HuH-7 (cell line): Measurements from ENCODE around the gene KCNH2.

Source experiments
- DNase-seq: peaks from one replicate; pipeline ENCODE4 v3.0.0; 2011; ENCODE audit warnings: low spot score

Gene KCNH2

DNA sequence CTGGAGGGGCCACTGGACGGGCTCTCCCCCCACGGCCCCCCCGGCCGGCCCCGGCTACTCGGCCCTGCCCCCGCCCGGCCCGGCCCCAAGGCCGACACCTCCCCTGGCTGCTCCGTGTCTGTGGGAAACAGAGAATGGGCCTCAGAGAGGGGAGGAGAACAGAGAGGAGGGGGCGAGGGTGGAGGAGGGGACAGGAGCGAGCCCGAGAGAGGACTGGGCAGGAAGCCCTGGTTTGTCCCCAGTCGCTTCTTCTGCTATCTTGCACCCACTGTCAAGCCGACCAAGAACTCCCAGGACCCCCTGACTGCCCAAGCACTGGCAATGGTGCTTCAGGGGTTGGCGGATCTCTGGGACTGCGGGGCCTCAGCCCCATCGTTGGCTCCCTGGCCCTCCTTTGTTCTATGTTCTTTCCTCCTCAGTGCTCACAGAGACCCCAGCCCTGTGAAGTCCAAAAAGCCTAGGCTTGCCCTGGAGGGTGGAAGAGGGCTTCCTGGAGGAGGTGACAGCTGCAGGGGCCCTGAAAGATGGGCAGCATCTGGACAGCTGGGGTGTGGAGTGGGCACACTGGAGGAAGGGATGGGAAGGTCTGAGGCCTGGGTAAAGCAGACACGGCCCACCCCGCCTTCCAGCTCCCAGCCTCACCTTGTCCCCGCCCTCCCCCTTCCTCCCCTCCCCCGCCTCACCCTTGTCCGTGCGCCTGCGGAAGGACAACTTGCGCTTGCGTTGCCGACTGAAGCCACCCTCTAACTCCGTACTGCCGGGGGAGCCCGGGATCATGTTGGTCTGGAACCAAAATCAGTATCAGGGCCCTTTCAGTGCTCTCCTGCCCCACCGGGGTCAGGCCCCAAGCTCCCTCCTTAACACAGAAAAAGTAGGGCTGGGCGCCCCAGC lies 30.1 kb downstream of the KCNH2 start:
- DNase-seq = no peak

- DNase-seq = no peak
These were observed 30.8 kb downstream of the KCNH2 start for GRCh38 chr7:150947241-150947745.

GRCh38 chr7:150946421-150947240 lies 31.5 kb downstream of the KCNH2 start:
- no peak for DNase-seq

DNA sequence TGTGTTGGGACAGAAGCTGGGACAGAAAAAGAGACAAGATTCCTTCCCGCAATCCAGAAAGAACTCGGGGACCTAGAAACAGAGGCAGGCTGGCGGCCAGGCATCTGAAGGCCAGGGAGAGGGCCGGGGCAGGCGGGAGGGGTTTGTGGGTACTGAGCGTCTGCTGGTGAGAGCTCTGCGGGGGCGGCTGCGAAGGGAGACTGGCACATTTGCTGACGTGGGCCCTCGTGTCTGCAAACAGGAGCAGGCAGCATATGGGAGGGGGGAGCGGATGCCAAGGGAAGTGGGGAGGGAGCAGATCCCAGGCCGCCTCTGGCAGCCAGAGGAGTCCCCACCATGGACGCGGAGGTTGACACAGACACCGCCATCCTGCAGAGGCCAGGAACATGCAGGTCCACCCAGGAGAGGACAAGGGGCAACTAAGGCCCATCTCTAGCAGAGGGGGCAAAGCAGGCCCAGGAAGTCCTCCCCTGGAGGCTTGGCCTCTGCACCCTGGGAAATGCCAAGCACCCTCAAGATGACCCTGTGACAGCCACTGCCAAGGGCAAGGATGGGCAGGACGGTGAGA lies 32.2 kb downstream of the KCNH2 start:
- DNase-seq = no peak

DNA sequence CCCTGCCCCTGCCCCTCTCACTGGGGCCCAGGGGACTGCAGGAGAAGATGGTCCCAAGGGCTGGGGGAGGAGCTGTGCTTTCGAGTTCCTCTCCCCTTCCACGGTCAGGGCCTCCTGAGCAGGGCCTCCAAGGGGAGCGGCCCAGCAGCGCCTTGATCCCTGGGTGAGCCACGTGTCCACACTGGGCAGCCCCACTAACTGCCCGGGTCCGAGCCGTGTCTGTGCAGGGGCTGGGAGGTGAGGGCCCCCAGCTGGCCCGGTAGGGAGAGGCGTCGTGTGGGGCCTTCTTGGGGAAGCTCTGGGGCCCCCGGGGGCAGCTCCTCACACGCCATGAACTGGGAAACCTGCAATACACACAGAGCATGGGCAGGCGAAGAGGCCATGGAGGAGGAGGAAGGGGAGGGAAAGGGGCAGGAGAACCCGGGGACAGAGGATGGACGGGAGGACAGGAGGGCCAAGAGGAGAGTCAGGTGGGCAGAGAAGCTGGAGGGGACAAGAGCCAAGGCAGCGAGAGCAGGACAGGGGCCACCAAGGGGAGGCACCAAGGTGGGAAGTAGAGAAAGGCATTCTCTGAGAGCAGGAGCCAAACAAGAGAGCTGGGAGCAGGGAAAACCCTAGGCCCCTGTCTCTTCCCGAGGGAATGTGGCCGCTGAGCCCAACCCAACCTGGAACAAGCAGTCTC lies 32.8 kb downstream of the KCNH2 start:
- no peak for DNase-seq

DNA sequence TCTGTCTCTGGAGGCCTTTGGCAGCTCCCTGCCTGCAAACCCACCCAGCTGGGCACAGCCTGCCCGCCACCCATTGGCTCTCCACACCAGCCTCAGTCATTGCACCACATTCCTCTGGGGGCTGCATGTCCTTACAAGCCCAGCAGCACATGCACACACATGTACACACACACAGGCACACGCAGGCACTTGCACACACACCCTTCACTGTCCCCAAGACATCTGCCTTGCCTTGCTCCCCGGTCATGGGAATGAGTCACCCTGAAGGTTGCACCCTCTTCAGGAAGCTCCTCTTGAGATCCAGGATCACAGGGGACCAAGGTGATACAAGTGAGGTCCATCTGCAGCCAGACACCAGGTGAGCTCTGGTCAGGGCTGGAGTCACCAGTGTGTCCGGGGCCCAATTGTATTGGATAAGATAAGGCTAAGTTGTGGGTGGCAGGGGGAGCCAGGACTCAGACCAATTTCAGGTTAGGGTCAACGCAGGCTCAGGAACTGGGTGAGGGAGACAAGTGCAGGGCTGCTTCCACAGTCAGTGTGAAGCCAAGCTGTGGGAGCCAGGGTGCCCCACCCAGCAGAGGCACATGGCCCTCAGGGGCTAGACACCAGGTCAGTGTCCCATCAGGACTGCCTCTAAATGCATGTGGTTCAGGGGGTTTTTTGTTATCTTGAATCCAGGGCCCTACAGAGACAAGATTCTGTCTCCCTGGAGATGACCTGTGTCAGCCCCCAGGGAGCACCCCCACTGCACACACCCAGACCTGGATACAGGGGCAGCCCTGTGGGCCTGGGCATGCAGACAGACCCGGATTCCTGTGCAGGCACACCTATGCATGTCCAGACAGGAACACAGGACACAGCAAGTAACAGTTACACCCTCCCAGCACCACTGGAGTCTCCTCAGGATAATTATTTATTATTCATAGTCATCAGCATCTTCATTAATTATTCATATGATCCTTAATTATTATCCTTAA lies 33.8 kb downstream of the KCNH2 start:
- no peak for DNase-seq

- DNase-seq = no peak
These were observed 34.7 kb downstream of the KCNH2 start for GRCh38 chr7:150943453-150943814.

- DNase-seq = no peak
These were observed 35.3 kb downstream of the KCNH2 start for GRCh38 chr7:150942591-150943452.

DNA sequence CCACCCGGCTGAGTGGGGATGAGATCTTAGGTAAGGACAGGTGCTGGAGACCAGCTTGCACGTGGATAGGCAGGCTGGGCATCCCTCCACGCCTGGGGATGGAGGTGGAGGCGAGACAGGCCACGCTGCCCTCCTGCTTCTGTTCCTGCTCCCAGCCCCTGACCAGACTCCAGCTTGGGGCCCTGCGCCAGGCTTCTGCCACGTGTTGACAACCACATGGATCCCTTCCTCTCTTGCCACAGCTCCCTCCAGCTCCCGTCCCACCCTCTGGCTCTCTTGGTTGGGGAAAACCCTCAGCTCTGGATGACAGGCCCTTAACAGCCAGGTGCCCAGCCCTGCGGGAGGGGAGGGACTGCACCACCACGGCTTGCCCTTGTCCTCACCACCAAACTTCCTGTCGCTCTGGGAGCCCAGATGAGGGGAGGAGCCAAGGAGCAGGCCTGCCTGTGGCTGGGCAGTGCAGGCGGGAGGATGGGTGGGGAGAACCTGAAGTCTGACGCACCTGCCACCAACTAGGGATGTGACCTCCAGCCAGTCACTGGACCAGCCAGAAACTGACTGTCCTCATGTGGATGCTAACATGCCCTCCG lies 36.0 kb downstream of the KCNH2 start:
- no peak for DNase-seq

DNA sequence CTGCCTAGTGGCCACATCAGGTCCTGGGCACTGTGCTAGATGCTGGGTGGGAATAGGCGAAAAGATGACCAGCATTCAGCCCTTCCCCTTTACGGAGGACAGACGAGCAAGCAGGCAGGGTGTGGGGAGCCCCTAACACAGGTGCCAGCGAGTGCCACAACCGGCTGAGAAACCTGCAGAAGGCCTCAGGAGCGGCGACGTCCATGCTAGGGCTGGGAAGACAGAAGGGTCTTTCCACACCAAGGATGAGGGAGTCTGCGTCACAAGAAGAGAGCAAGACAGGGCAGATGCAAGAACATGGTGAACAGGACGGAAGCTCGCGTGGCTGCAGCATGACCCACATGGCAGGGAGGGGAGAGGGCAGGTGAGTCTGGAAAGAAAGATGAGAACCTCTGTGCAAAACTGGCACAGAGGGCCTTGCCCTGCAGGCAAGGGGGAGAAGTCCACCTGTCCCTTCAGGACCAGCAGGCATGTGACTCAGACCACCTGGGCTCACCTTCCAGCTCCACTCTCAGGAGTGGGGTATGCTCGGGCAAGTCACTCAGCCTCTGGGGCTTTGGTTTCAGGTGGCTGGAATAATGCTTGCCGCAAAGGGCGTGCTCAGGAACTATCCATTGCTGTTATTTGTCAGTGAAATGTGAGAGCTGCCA lies 36.6 kb downstream of the KCNH2 start:
- DNase-seq = no peak

DNA sequence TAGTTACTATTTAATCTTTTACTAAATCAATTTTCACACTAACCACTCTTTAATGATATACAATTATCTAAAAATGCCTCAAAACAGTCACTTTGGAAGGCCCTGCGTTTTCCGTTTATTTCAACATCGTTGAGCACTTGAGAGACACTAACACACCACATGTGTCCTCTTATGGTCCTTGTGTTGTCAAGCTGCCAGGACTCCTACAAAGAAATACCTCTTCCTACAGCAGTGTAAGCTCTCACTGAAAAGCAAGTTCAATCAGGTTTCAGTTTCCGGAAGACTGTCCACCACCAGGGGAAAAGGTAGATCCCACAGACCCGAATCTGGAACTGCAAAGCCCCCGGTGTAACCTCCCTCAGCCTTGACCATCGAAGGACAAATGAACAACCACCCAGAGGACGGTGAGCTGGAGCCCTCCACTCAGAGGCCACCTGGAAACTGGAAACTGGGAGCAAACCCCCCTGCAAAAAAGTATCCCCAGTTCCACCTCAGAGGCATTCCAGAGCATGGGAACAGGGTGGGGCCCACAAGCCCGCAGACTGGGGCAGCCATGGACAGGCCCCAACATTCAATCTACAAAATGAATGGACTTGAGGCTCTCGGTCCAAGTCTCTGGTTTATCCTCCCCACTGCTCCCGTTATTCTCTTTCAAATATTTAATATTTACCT lies 37.6 kb downstream of the KCNH2 start:
- DNase-seq = no peak

DNA sequence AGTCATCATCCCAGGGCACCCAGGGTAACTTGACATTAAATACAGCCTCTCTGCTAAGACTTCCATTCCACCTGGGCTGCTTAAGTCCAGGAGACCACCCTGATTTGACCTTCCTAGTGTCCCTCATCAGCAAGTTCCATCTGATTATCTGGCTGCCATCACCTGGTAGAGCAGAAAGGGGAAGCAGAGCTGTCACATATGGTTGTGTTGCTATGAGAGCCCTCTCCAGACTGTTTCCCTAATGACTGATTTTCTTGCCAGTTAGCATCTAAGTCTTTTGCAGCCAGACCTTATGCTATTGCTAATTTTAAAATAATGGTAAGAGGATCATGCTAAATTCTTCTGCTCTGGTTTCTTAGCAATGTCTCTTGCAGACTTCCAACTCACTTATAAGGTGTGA lies 38.7 kb downstream of the KCNH2 start:
- DNase-seq = no peak

DNA sequence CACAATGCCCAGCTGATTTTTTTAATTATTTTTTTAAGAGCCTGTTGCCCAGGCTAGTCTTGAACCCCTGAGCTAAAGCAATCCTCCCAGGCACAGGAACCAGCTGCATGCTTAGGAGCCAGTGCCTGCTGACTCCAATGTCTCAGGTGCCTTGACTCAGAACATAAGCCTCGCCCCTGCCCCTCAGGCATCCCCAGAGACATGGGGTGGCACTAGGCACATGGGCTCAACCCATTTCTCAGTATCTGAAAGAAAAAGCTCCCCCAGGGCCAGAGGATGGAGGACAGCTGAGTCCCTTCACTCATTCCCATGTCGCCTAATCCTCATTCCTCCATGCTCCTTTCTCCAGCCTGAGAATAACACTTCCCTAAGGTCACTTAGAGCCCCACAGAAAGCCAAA lies 39.1 kb downstream of the KCNH2 start:
- DNase-seq = no peak

DNA sequence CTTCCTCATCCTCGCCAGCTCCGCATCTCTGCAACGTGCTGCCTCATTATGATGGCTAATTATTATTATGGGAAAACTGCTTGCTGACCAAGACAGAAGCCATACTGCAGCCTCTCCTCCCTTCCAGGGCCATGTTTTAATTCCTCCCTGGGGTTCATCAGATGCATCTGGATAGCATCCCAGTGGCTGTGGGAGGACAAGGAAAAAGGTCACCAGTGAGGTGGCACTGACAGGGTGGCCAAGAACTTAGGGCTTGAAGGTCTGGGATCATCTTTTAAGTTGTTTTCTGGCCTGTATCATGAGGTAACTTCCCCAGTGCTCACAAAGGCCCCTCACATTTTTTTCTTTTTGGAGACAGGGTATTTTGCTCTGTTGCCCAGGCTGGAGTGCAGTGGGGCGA lies 39.6 kb downstream of the KCNH2 start:
- no peak for DNase-seq

GRCh38 chr7:150937848-150938561 lies 40.1 kb downstream of the KCNH2 start:
- DNase-seq = no peak

DNA sequence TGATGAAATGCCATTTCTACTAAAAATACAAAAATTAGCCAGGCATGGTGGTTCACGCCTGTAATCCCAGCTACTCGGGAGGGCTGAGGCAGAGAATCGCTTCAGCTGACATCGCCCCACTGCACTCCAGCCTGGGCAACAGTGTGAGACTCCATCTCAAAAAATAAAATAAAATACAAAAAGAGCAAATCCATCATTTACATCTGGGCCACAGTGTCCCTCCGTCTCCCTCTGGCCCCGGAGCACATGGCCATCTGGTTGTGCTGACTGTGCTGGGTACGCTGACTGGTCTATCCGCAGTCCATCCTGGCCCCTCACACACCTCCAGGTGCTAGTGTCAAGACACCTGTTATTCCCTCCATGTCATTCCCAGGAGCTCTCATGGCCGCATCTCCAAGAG lies 42.1 kb downstream of the KCNH2 start:
- no peak for DNase-seq

- DNase-seq = no peak
These were observed 43.0 kb downstream of the KCNH2 start for GRCh38 chr7:150935149-150935548.
